Keratinocyte (primary cell): ENCODE data around the gene RPL35A. TPM values are rescaled to one million over a fixed set of nuclear protein-coding genes. Genes with fewer than 3 reads are reported as not detected.
"Not testable (repeated sequence)": the region's sequence is repeated elsewhere in the genome, so short reads cannot be mapped to it uniquely, and the experiment has no call there.

Experiments used
- DNase-seq: peaks from one replicate; pipeline ENCODE4 v3.0.0-alpha.2; 2011; ENCODE audit warnings: low read depth, missing footprints, low spot score
- FAIRE-seq: peaks from 2 replicates; lab custom pipeline; 2011; peaks lifted over from hg19 to GRCh38; lab: Jason Lieb, UNC
- H2AFZ ChIP-seq: 2 replicates; pipeline ENCODE4 v1.6.0; 2012; ENCODE audit warnings: low read length, control low read depth, inconsistent platforms; ENCODE audit not compliant: control insufficient read depth
- H3K27ac ChIP-seq: 2 replicates; pipeline ENCODE4 v1.5.1; 2011; ENCODE audit warnings: low read length; ENCODE audit not compliant: control insufficient read depth, insufficient read depth
- H3K27me3 ChIP-seq: 3 replicates; pipeline ENCODE4 v1.6.0; 2011; ENCODE audit warnings: low read length; ENCODE audit not compliant: control insufficient read depth, insufficient read depth; ENCODE audit errors: extremely low read depth
- H3K36me3 ChIP-seq, 2 experiments: 2 replicates in 1 of 2; 3 replicates in 1 of 2; pipeline ENCODE4 v1.5.1; 2011; ENCODE audit warnings: low read length in 2 of 2, mild to moderate bottlenecking in 1 of 2; ENCODE audit not compliant: control insufficient read depth in 2 of 2, insufficient read depth in 2 of 2; ENCODE audit errors: extremely low read depth in 1 of 2
- H3K4me1 ChIP-seq: 3 replicates; pipeline ENCODE4 v1.5.1; 2011; ENCODE audit warnings: low read length; ENCODE audit not compliant: control insufficient read depth, insufficient read depth; ENCODE audit errors: extremely low read depth
- H3K4me2 ChIP-seq: 3 replicates; pipeline ENCODE4 v1.6.0; 2011; ENCODE audit warnings: low read depth, low read length; ENCODE audit not compliant: control insufficient read depth, insufficient read depth; ENCODE audit errors: extremely low read depth
- H3K4me3 ChIP-seq, 3 experiments: fragments of 200-600 bp in 1 of 3; sonication (generic) in 1 of 3; 2 replicates in 2 of 3; 3 replicates in 1 of 3; pipeline ENCODE4 v1.5.1; 2011 to 2016; ENCODE audit warnings: low read length in 3 of 3, mild to moderate bottlenecking in 3 of 3, control low read depth in 2 of 3, inconsistent platforms in 1 of 3, low read depth in 1 of 3, mixed read lengths in 1 of 3, mixed run types in 1 of 3, moderate library complexity in 1 of 3; ENCODE audit not compliant: control insufficient read depth in 2 of 3, insufficient read depth in 2 of 3; ENCODE audit errors: extremely low read depth in 1 of 3
- H3K79me2 ChIP-seq: 2 replicates; pipeline ENCODE4 v1.6.0; 2012; ENCODE audit warnings: low read length; ENCODE audit not compliant: control insufficient read depth, insufficient read depth
- H3K9ac ChIP-seq: 3 replicates; pipeline ENCODE4 v1.6.0; 2011; ENCODE audit warnings: low read length; ENCODE audit not compliant: control insufficient read depth, insufficient read depth; ENCODE audit errors: extremely low read depth
- H3K9me1 ChIP-seq: 3 replicates; pipeline ENCODE4 v1.6.0; 2011; ENCODE audit warnings: low read length; ENCODE audit not compliant: control insufficient read depth, insufficient read depth; ENCODE audit errors: extremely low read depth
- H3K9me3 ChIP-seq: 2 replicates; pipeline ENCODE4 v1.5.1; 2012; ENCODE audit warnings: low read depth, low read length; ENCODE audit not compliant: control insufficient read depth
- H4K20me1 ChIP-seq: 3 replicates; pipeline ENCODE4 v1.6.0; 2011; ENCODE audit warnings: low read length; ENCODE audit not compliant: control insufficient read depth, insufficient read depth; ENCODE audit errors: extremely low read depth
- CTCF ChIP-seq, 3 experiments: IDR thresholded peaks in 1 of 3; conservative IDR thresholded peaks in 1 of 3; optimal IDR thresholded peaks in 1 of 3; 2 replicates in 2 of 3; 3 replicates in 1 of 3; pipeline versions ENCODE3 to v1.5.1; 2011; ENCODE audit warnings: low read length in 3 of 3, mild to moderate bottlenecking in 3 of 3, moderate library complexity in 2 of 3, control low read depth in 1 of 3, inconsistent platforms in 1 of 3; ENCODE audit not compliant: insufficient read depth in 2 of 3; ENCODE audit errors: extremely low read depth in 1 of 3
- EZH2 ChIP-seq: IDR thresholded peaks from one replicate; pipeline ENCODE4 v1.6.1; 2012; ENCODE audit warnings: inconsistent platforms, mild to moderate bottlenecking, low read length, moderate library complexity
- dilution Hi-C: fragments of 300-500 bp; cut with MboI; formaldehyde crosslinking; loops from one replicate; pipeline ENCODE4 v1.7.0; 2020; ENCODE audit warnings: low sequenced_read_pairs; ENCODE audit not compliant: extremely low pct_ligation_motif_present
- polyA plus RNA-seq, 5 experiments: library from polyadenylated mRNA; depleted of rRNA in 3 of 5; stranded (reverse) in 3 of 5; stranded (forward) in 1 of 5; unstranded in 1 of 5; fragments of >200 nt; gene quantifications; 1 replicate in 1 of 5; 2 replicates in 3 of 5; 3 replicates in 1 of 5; pipeline versions ENCODE4 v1.2.1 to v1.2.3, GENCODE V29; 2011 to 2012; ENCODE audit warnings: missing spikeins in 2 of 5, low read depth in 1 of 5, low replicate concordance in 1 of 5

Gene RPL35A
- polyA plus RNA-seq, 1 donor (not counting 4 experiments of a cell fraction or from before 2014, with no cell fraction given) = 1,184 TPM

- dilution Hi-C loops = no loop called here
- Histone ChIP-seq H4K20me1 (no peaks in the 10 kb centered on the region), H3K9me3 (no peaks in the 10 kb centered on the region), H3K27me3 (no peaks in the 10 kb centered on the region), H3K27ac (no peak overlapping the region), H3K9ac (no peak overlapping the region), H3K4me1 (peaks cover 24% of the 10 kb centered on the region), H3K4me2 (no peak overlapping the region), H2AFZ (no peak overlapping the region), H3K4me3 (no peak overlapping the region), H3K9me1 (no peaks in the 10 kb centered on the region), H3K79me2 (no peaks in the 10 kb centered on the region), H3K36me3 (no peaks in the 10 kb centered on the region)
- no peak for DNase-seq
- TF ChIP-seq EZH2 = no peak
- TF ChIP-seq CTCF (optimal IDR thresholded peaks at IDR 0.05 in 1 of 3, IDR thresholded peaks at IDR 0.05 in 1 of 3, conservative IDR thresholded peaks at IDR 0.05 in 1 of 3; ENCODE audit: extremely low read depth in 1 of 3, insufficient read depth in 2 of 3, low read length in 3 of 3) = no peak
- no peak for FAIRE-seq
Measured at GRCh38 chr3:197963019-197963637, 13.1 kb downstream of the RPL35A start.

- H3K27ac ChIP-seq, H3K4me1 ChIP-seq, H3K36me3 ChIP-seq, H3K9me1 ChIP-seq, H3K4me3 ChIP-seq, H3K27me3 ChIP-seq, H3K79me2 ChIP-seq, dilution Hi-C loops, H4K20me1 ChIP-seq, H2AFZ ChIP-seq, H3K9me3 ChIP-seq, FAIRE-seq, H3K9ac ChIP-seq, H3K4me2 ChIP-seq, DNase-seq: not testable (repeated sequence)
Measured at GRCh38 chr3:197967337-197967989, 17.5 kb downstream of the RPL35A start.
